GM18505 (cell line): ENCODE results near the gene EPDR1.

Source experiments
- ATAC-seq: cut with Tn5 transposase; IDR thresholded peaks from one replicate; pipeline ENCODE4 v1.9.1; 2021; ENCODE audit not compliant: unreplicated experiment
- POLR2A ChIP-seq: IDR thresholded peaks from 4 replicates; pipeline ENCODE4 v1.6.1; 2011; ENCODE audit warnings: borderline replicate concordance; ENCODE audit not compliant: insufficient read depth, insufficient read length; ENCODE audit errors: extremely low read depth

EPDR1 gene

DNA sequence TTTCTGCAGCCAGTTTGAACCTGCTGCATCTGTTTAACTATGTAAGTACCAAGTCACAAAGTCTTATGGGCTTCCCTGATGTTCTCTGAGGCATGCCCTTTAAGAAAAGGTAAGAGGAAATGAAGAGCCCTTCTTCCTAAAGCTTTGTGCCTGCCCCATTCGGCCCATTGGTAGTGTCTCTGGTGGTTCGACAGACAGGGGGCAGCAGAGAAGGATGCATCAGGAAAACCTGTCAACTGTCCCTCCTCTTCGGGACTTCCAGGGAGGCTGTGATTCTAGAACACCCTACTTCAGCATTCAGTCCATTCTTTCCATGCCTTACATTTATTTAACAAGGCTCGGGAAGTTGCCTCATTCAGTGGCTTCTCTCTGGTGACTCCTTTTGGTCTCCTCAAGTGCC is 1.9 kb upstream of the EPDR1 start:
- no peak for ATAC-seq
- no peak for TF ChIP-seq POLR2A

GRCh38 chr7:37920849-37921805 is 687 bp downstream of the EPDR1 start:
- TF ChIP-seq POLR2A, result no peak
- ATAC-seq, result peak; percentile 67

GRCh38 chr7:37921876-37922275 is 1.4 kb downstream of the EPDR1 start:
- no peak for ATAC-seq
- TF ChIP-seq POLR2A, result no peak

GRCh38 chr7:37923996-37924395 is 3.6 kb downstream of the EPDR1 start:
- no peak for TF ChIP-seq POLR2A
- ATAC-seq, result no peak

DNA sequence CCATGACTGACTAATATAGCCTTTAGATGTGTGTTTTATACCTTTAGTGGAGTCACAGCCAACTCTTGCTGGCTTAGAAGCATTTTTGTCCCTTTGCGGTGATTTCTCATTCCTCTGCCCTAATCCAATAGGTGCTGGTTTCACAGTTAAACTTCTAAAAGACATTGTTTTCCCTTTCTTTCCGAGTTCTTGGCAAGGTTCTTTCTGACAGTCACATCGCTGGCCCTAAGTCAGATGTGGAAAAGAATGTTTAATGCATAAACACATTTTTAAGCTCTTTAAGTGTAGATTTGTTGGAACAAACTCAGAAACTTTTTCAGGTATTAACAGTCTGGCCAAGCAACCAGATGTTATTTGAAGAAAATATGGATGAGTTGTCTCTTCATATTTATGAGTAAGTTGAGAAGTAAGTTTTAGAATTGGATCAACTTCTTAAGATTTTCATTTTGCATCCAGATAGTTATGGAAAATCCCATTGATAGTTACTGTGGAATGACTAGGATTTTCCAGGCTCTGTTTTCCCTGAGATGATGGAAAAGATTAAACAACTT is 4.1 kb downstream of the EPDR1 start:
- no peak for ATAC-seq
- TF ChIP-seq POLR2A, result no peak

GRCh38 chr7:37925620-37926019 is 5.2 kb downstream of the EPDR1 start:
- no peak for TF ChIP-seq POLR2A
- no peak for ATAC-seq

DNA sequence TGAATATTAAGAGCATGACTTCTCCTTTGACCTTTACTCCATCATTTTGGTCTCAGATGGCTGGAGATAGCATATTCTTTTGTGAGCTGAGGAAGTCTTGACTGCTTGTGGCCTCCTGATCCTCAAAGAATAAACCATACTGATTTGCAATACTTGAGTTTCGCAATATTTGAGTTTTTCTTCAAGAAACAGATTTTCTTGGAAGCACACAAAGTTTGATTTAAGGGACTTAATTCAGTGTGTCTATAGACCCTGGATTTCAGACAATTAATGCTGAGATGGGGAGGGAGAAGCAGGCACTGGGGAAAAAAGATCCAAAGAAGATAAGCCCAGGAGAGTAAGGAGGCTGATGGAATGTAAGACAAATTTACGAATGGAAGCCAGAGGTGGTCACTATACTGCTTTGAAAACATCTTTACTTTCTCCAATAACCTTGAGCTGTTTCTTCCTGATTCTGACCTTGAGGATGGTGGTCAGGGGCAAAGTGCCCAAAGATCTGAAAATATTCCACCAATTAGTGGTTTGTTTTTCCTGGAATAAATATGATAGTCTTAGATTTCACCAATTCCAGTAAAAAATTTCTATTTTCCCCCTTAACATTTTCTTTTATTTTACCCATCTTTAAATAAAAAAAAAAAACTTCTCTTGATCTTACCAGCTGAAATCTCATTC is 7.5 kb downstream of the EPDR1 start:
- no peak for TF ChIP-seq POLR2A

DNA sequence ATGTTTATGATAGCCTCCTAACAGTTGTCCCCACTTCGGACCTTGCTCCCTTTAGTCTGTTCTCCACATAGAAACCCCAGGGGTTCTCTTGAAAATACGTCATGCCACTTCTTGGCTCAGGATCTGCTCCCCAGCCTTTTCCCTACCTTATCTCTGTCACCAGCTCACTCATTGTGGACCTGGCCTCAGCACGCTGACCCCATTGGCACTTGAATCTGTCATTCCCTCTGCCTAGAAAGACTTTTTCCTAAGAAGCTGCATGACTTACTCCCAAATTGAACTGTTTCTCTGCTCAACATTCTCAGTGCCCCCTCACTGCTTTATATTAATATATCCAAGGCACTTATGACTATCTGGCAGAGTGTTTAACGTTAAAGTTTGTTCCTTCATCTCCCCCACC is 8.4 kb downstream of the EPDR1 start:
- no peak for ATAC-seq
- no peak for TF ChIP-seq POLR2A

More for the DNA sequence above, 7.5 kb downstream of the EPDR1 start:
- no peak for ATAC-seq

DNA sequence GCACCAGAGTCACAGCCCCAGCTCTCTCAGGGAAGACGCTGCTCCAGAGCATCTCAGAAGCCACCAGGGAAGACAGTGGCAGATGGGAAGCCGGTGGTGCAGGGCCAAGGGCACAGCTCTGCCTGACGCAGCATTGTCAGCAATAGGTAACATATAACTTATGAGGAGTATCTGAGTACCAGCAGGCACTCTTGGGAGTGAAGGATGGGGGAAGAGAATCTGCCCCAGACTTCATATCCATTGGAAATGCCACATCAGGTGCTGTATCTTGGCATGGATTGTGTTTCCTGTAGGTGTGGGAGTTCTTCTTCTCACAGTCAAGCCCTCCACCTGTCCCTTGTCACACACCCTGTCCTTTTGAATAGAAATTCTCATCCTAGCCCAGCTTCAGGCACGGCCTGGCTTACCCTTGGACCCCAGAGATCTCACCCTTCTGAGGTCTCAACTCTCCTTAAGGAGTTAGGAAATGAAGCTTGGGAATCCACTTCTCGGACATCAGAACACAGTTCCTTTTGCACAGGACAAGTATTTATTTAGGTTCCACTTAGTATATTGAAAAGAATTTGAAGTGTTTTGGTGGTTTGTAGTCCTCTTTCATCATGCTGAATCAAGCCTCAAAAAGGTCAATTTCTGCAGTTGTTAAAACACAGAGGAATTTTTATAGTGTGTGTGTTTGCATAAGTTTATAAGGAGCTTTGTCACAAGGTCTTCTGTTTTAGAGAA is 9.9 kb downstream of the EPDR1 start:
- no peak for ATAC-seq
- TF ChIP-seq POLR2A, result no peak

DNA sequence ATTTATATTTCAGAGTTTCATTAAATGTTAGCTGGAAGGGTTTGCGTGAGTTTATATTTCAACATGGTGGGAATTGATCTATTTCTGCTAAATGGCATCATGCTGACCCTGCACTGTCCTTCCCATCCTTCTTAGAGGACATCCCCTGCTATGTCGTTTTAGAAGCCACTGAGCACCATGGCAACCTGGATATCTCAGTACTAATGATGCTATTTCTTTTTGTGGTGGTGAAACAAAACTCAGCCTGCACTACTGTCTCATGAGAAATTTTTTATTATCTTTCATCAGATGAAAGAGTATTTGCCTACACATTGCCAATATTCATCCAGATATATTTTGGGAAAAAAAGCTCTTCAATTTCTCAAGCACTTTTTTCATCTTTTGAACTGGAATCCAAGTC is 12.1 kb downstream of the EPDR1 start:
- ATAC-seq, result no peak
- no peak for TF ChIP-seq POLR2A

- no peak for ATAC-seq
- TF ChIP-seq POLR2A, result no peak
Observed at GRCh38 chr7:37933018-37933566, 12.7 kb downstream of the EPDR1 start.

- ATAC-seq, result no peak
- no peak for TF ChIP-seq POLR2A
Observed at GRCh38 chr7:37942934-37943610, 22.6 kb downstream of the EPDR1 start.
